ENCODE results near the gene WDR83. TPM values are rescaled to one million over a fixed set of nuclear protein-coding genes. Genes with fewer than 3 reads are reported as not detected.
A peak's percentile ranks its signal among the peaks of the same experiment; 100 is the strongest.
"Not testable (repeated sequence)": the region's sequence is repeated elsewhere in the genome, so short reads cannot be mapped to it uniquely, and the experiment has no call there.

WDR83 gene
- total RNA-seq, 1 donor from 2014 or later, result 19.0 TPM

GRCh38 chr19:12711187-12711586 lies 44.6 kb downstream of the WDR83 start:
- no peak overlapping the region for H3K27ac Mint-ChIP-seq (ENCODE audit: unreplicated experiment)
- H3K4me3 Mint-ChIP-seq, result no peak overlapping the region
- peaks cover 13% of the 10 kb centered on the region for H3K36me3 Mint-ChIP-seq (ENCODE audit: low read depth)
- TF ChIP-seq, protein P1, sequence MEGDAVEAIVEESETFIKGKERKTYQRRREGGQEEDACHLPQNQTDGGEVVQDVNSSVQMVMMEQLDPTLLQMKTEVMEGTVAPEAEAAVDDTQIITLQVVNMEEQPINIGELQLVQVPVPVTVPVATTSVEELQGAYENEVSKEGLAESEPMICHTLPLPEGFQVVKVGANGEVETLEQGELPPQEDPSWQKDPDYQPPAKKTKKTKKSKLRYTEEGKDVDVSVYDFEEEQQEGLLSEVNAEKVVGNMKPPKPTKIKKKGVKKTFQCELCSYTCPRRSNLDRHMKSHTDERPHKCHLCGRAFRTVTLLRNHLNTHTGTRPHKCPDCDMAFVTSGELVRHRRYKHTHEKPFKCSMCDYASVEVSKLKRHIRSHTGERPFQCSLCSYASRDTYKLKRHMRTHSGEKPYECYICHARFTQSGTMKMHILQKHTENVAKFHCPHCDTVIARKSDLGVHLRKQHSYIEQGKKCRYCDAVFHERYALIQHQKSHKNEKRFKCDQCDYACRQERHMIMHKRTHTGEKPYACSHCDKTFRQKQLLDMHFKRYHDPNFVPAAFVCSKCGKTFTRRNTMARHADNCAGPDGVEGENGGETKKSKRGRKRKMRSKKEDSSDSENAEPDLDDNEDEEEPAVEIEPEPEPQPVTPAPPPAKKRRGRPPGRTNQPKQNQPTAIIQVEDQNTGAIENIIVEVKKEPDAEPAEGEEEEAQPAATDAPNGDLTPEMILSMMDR (conservative IDR thresholded peaks at IDR 0.05), result no peak
- H3K9me3 Mint-ChIP-seq, result no peaks in the 10 kb centered on the region
- no peak for DNase-seq (ENCODE audit: low read depth, low spot score)
- H3K4me1 Mint-ChIP-seq, result no peaks in the 10 kb centered on the region
- no peaks in the 10 kb centered on the region for H3K27me3 Mint-ChIP-seq (ENCODE audit: low read depth)

- H3K4me3 Mint-ChIP-seq; H3K9me3 Mint-ChIP-seq; H3K27me3 Mint-ChIP-seq (ENCODE audit: low read depth); H3K27ac Mint-ChIP-seq (ENCODE audit: unreplicated experiment); H3K4me1 Mint-ChIP-seq: not testable (repeated sequence)
- H3K36me3 Mint-ChIP-seq (ENCODE audit: low read depth), result peaks cover 18% of the 10 kb centered on the region
- DNase-seq (ENCODE audit: low read depth, low spot score), result peak; percentile 37
- TF ChIP-seq, protein P1 (conservative IDR thresholded peaks at IDR 0.05), result peak; percentile 58
Observed at GRCh38 chr19:12712077-12712476, 45.5 kb downstream of the WDR83 start.

DNA sequence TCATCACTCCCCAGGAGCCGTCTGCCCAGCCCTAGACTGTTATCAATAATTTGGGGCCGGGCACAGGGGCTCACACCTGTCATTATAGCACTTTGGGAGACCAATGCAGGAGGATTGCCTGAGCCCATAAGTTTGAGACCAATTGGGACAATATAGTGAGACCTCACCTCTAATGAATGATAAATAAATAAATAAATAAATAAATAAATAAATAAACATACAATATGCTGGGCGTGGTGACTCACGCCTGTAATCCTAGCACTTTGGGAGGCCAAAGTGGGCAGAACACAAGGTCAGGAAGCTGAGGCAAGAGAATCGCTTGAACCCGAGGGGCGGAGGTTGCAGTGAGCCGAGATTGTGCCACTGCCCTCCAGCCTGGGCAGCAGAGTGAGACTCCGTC lies 46.7 kb downstream of the WDR83 start:
- not testable (repeated sequence) for H3K27me3 Mint-ChIP-seq (ENCODE audit: low read depth); H3K4me3 Mint-ChIP-seq; H3K4me1 Mint-ChIP-seq; H3K9me3 Mint-ChIP-seq; DNase-seq (ENCODE audit: low read depth, low spot score); H3K27ac Mint-ChIP-seq (ENCODE audit: unreplicated experiment)
- peaks cover 18% of the 10 kb centered on the region for H3K36me3 Mint-ChIP-seq (ENCODE audit: low read depth)

GRCh38 chr19:12715102-12715501 lies 48.5 kb downstream of the WDR83 start:
- H3K4me3 Mint-ChIP-seq, result no peak overlapping the region
- TF ChIP-seq, protein P1 (conservative IDR thresholded peaks at IDR 0.05), result no peak
- no peaks in the 10 kb centered on the region for H3K27me3 Mint-ChIP-seq (ENCODE audit: low read depth)
- DNase-seq (ENCODE audit: low read depth, low spot score), result no peak
- no peaks in the 10 kb centered on the region for H3K4me1 Mint-ChIP-seq
- H3K9me3 Mint-ChIP-seq, result no peaks in the 10 kb centered on the region
- H3K27ac Mint-ChIP-seq (ENCODE audit: unreplicated experiment), result no peak overlapping the region
- H3K36me3 Mint-ChIP-seq (ENCODE audit: low read depth), result peaks cover 18% of the 10 kb centered on the region

GRCh38 chr19:12715929-12716328 lies 49.3 kb downstream of the WDR83 start:
- Mint-ChIP-seq H3K4me3 (peak overlapping the region; percentile 62), H3K4me1 (peaks cover 6% of the 10 kb centered on the region), H3K27ac (ENCODE audit: unreplicated experiment) (no peak overlapping the region), H3K9me3 (no peaks in the 10 kb centered on the region), H3K36me3 (ENCODE audit: low read depth) (peaks cover 20% of the 10 kb centered on the region), H3K27me3 (ENCODE audit: low read depth) (no peaks in the 10 kb centered on the region)
- TF ChIP-seq, protein P1 (conservative IDR thresholded peaks at IDR 0.05), result no peak
- DNase-seq (ENCODE audit: low read depth, low spot score), result no peak

GRCh38 chr19:12720296-12720695 lies 53.7 kb downstream of the WDR83 start:
- DNase-seq (ENCODE audit: low read depth, low spot score), result no peak
- Mint-ChIP-seq H3K27ac (ENCODE audit: unreplicated experiment) (peak overlapping the region; percentile 78), H3K9me3 (no peaks in the 10 kb centered on the region), H3K4me3 (peak overlapping the region; percentile 82), H3K4me1 (peaks cover 35% of the 10 kb centered on the region), H3K27me3 (ENCODE audit: low read depth) (peaks cover 10% of the 10 kb centered on the region), H3K36me3 (ENCODE audit: low read depth) (peaks cover 16% of the 10 kb centered on the region)
- TF ChIP-seq, protein P1 (conservative IDR thresholded peaks at IDR 0.05), result no peak

Data from neural crest cell (in vitro differentiated cells).